K562 (cell line): ENCODE measurements around the gene ATP2B1. TPM values are rescaled to one million over a fixed set of nuclear protein-coding genes. Genes with fewer than 3 reads are reported as not detected.

Source experiments
- ARNT ChIP-seq, 2 experiments: fragments of 450-650 bp; IDR thresholded peaks; 2 replicates each; pipeline ENCODE4 v1.6.1; 2016; ENCODE audit warnings: mild to moderate bottlenecking in 1 of 2
- EP400 ChIP-seq: fragments of 450-650 bp; IDR thresholded peaks from 2 replicates; pipeline ENCODE4 v1.6.1; 2017; ENCODE audit warnings: antibody characterized with exemption, mild to moderate bottlenecking, moderate library complexity
- FOSL1 ChIP-seq: fragments of 200-800 bp; sonication (Bioruptor generic); conservative IDR thresholded peaks from 2 replicates; pipeline ENCODE4 v1.6.1; 2016; ENCODE audit warnings: missing genetic modification characterization, missing compliant biosample characterization
- HES1 ChIP-seq: fragments of 450-650 bp; IDR thresholded peaks from 2 replicates; pipeline ENCODE4 v1.6.1; 2016; ENCODE audit warnings: low read depth, mild to moderate bottlenecking, moderate library complexity
- POLR2G ChIP-seq: fragments of 200-400 bp; formaldehyde crosslinking; IDR thresholded peaks from 2 replicates; pipeline ENCODE4 v1.6.1; 2017; ENCODE audit warnings: low read depth, mild to moderate bottlenecking, antibody characterized with exemption, low read length, moderate library complexity
- RFX5 ChIP-seq: IDR thresholded peaks from 2 replicates; pipeline ENCODE4 v1.6.1; 2011; ENCODE audit warnings: low read depth, mild to moderate bottlenecking, improper control_type of control experiment, low read length
- SP1 ChIP-seq: sonication (generic); formaldehyde crosslinking; IDR thresholded peaks from 2 replicates; pipeline ENCODE4 v1.8.1; 2022; ENCODE audit warnings: mild to moderate bottlenecking, missing genetic modification reagents
- ZBTB40 ChIP-seq, 2 experiments: fragments of 450-650 bp in 1 of 2; sonication (generic) in 1 of 2; formaldehyde crosslinking in 1 of 2; IDR thresholded peaks; 2 replicates each; pipeline versions ENCODE4 v1.7.1 to v1.9.0; 2016 to 2022; ENCODE audit warnings: inconsistent platforms in 1 of 2, mild to moderate bottlenecking in 1 of 2, missing genetic modification reagents in 1 of 2
- ZC3H11A ChIP-seq: IDR thresholded peaks from 2 replicates; pipeline ENCODE4 v1.6.1; 2012; ENCODE audit warnings: low read depth, low read length, improper control_type of control experiment
- ZNF592 ChIP-seq: fragments of 450-650 bp; IDR thresholded peaks from 2 replicates; pipeline ENCODE4 v1.6.1; 2017; ENCODE audit warnings: antibody characterized with exemption, mild to moderate bottlenecking
- polyA plus RNA-seq, 8 experiments: library from polyadenylated mRNA; depleted of rRNA in 4 of 8; stranded (reverse) in 5 of 8; unstranded in 3 of 8; fragments of >200 nt; fragmentation: Nextera tagmentation in 2 of 8; fragmentation: Illumina TruSeq in 1 of 8; extraction: Ambion mirVana in 2 of 8; extraction: Trizol in 1 of 8; gene quantifications; 2 replicates each; pipeline versions ENCODE4 v1.2.1 to v1.2.3, GENCODE V29; 2011 to 2014; ENCODE audit warnings: inconsistent platforms in 1 of 8, missing spikeins in 1 of 8
- total RNA-seq, 7 experiments: library from RNA; depleted of rRNA in 6 of 7; stranded (reverse); fragments of >200 nt in 6 of 7; fragmentation: Illumina TruSeq in 2 of 7; extraction: Trizol in 2 of 7; gene quantifications; 2 replicates each; pipeline versions ENCODE4 v1.2.1 to v1.2.3, GENCODE V29; 2011 to 2021; ENCODE audit warnings: low replicate concordance in 1 of 7

ATP2B1 gene
- total and polyA plus RNA-seq, 9 of the 15 experiments (the other 6 are each of a cell fraction or from before 2014, with no cell fraction given): 8.6 to 39.0 (median 27.8) TPM

GRCh38 chr12:89567691-89568239 lies 140.9 kb downstream of the ATP2B1 start (continued):
- TF ChIP-seq ZBTB40 (IDR thresholded peaks at IDR 0.05): no peak
- no peak for TF ChIP-seq ZBTB40 (CRISPR knock-in tag; IDR thresholded peaks at IDR 0.05)
- TF ChIP-seq HES1: no peak
- no peak for TF ChIP-seq EP400
- no peak for TF ChIP-seq ZNF592
- no peak for TF ChIP-seq POLR2G
- no peak for TF ChIP-seq RFX5
- TF ChIP-seq SP1 (CRISPR knock-in tag): no peak
- no peak for TF ChIP-seq ARNT (IDR thresholded peaks at IDR 0.05)
- no peak for TF ChIP-seq ZC3H11A
- TF ChIP-seq FOSL1 (tag): no peak
- TF ChIP-seq, all 486 proteins: peak for 0
